H1 (cell line): ENCODE measurements around the gene FUT6.
"Not testable (repeated sequence)": the region's sequence is repeated elsewhere in the genome, so short reads cannot be mapped to it uniquely, and the experiment has no call there.

Experiments used
- ATF2 ChIP-seq: IDR thresholded peaks from 2 replicates; pipeline ENCODE4 v1.6.1; 2012; ENCODE audit warnings: low read length, inconsistent platforms
- CHD2 ChIP-seq: IDR thresholded peaks from 2 replicates; pipeline ENCODE4 v1.6.1; 2012; ENCODE audit warnings: low read length, improper control_type of control experiment
- CTCF ChIP-seq, 3 experiments: IDR thresholded peaks; 1 replicate in 2 of 3; 2 replicates in 1 of 3; pipeline versions ENCODE4 v1.5.1 to v1.6.1; 2011; ENCODE audit warnings: low read length in 3 of 3, mild to moderate bottlenecking in 3 of 3, inconsistent platforms in 2 of 3, low read depth in 1 of 3, moderate library complexity in 1 of 3; ENCODE audit not compliant: insufficient read depth in 1 of 3; ENCODE audit errors: control extremely low read depth in 1 of 3
- E2F6 ChIP-seq: IDR thresholded peaks from 2 replicates; pipeline ENCODE4 v1.6.1; 2012; ENCODE audit warnings: inconsistent platforms
- EP300 ChIP-seq, 2 experiments: IDR thresholded peaks; 1 replicate in 1 of 2; 2 replicates in 1 of 2; pipeline ENCODE4 v1.6.1; 2011 to 2012; ENCODE audit warnings: low read depth in 2 of 2, low read length in 2 of 2, mild to moderate bottlenecking in 2 of 2, borderline replicate concordance in 1 of 2, inconsistent platforms in 1 of 2, moderate library complexity in 1 of 2
- EZH2 ChIP-seq: fragments of 200-600 bp; sonication (generic); IDR thresholded peaks from 2 replicates; pipeline ENCODE4 v1.7.1; 2012; ENCODE audit warnings: low read depth, mild to moderate bottlenecking, moderate library complexity, low read length, inconsistent platforms; ENCODE audit not compliant: severe bottlenecking
- POLR2A ChIP-seq, 2 experiments: IDR thresholded peaks; 1 replicate in 1 of 2; 2 replicates in 1 of 2; pipeline ENCODE4 v1.6.1; 2011; ENCODE audit warnings: low read depth in 2 of 2, low read length in 2 of 2, mild to moderate bottlenecking in 2 of 2; ENCODE audit errors: control extremely low read depth in 1 of 2
- POLR2AphosphoS5 ChIP-seq: IDR thresholded peaks from 2 replicates; pipeline ENCODE4 v1.6.1; 2011; ENCODE audit warnings: low read depth, low read length
- SIN3A ChIP-seq, 2 experiments: IDR thresholded peaks in 1 of 2; conservative IDR thresholded peaks in 1 of 2; 2 replicates each; pipeline ENCODE4 v1.6.1; 2011 to 2012; ENCODE audit warnings: low read length in 2 of 2, improper control_type of control experiment in 1 of 2, low read depth in 1 of 2, mild to moderate bottlenecking in 1 of 2
- SUZ12 ChIP-seq: fragments of 200-600 bp; sonication (generic); IDR thresholded peaks from 2 replicates; pipeline ENCODE4 v1.6.1; 2012; ENCODE audit warnings: mild to moderate bottlenecking, inconsistent platforms, low read length, moderate library complexity, mixed read lengths
- USF2 ChIP-seq: IDR thresholded peaks from 2 replicates; pipeline ENCODE4 v1.6.1; 2011; ENCODE audit warnings: low read length, improper control_type of control experiment

- not testable (repeated sequence) for TF ChIP-seq POLR2AphosphoS5; EZH2; ATF2; CTCF (IDR thresholded peaks at IDR 0.05; ENCODE audit: control extremely low read depth in 1 of 3, insufficient read depth in 1 of 3, low read depth in 1 of 3, low read length in 3 of 3); USF2; EP300 (IDR thresholded peaks at IDR 0.05; ENCODE audit: borderline replicate concordance in 1 of 2, low read depth in 2 of 2, low read length in 2 of 2); SUZ12; POLR2A (IDR thresholded peaks at IDR 0.05; ENCODE audit: control extremely low read depth in 1 of 2, low read depth in 2 of 2, low read length in 2 of 2); SIN3A (conservative IDR thresholded peaks at IDR 0.05 in 1 of 2, IDR thresholded peaks at IDR 0.05 in 1 of 2; ENCODE audit: low read depth in 1 of 2, low read length in 2 of 2); CHD2; E2F6
These were observed 9.1 kb upstream of the FUT6 start for GRCh38 chr19:5848621-5849020.
